Measurements from ENCODE around the gene MXD3.
"Not testable (repeated sequence)": the region's sequence is repeated elsewhere in the genome, so short reads cannot be mapped to it uniquely, and the experiment has no call there.

Gene MXD3

DNA sequence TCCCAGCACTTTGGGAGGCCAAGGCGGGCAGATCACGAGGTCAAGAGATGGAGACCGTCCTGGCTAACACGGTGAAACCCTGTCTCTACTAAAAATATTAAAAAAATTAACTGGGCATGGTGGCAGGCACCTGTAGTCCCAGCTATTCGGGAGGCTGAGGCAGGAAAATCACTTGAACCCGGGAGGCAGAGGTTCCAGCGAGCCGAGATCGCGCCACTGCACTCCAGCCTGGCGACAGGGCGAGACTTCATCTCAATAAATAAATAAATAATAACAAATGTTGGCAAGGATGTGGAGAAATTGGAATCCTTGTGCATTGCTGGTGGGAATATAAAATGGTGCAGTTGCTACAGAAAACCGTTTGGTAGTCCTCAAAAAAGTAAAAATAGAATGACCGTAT is 31.3 kb upstream of the MXD3 start:
- DNase-seq = not testable (repeated sequence)

GRCh38 chr5:177339107-177339638 is 27.5 kb upstream of the MXD3 start:
- DNase-seq = no peak

- no peak for DNase-seq
Measured at GRCh38 chr5:177338251-177339106, 26.8 kb upstream of the MXD3 start.

- no peak for DNase-seq
Measured at GRCh38 chr5:177336603-177337494, 25.2 kb upstream of the MXD3 start.

DNA sequence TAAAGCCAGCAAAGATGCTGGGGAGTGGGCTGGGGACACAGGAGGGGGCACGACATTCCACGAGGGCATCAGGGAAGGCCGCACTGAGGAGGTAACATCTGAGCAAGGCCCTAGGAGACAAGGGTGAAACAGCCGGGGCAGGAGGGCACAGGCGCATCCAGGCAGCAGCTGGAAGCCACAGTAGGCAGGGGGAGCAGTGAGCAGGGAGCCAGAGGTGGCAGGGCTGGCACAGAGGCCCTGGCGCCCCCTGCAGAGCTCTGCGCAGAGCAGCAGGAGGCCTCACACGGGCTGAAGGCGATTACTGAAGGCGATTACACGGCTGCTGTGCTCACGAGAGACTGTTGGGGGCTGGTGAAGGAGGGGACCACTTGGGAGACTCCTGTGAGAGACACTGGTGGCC is 24.4 kb upstream of the MXD3 start:
- no peak for DNase-seq

DNA sequence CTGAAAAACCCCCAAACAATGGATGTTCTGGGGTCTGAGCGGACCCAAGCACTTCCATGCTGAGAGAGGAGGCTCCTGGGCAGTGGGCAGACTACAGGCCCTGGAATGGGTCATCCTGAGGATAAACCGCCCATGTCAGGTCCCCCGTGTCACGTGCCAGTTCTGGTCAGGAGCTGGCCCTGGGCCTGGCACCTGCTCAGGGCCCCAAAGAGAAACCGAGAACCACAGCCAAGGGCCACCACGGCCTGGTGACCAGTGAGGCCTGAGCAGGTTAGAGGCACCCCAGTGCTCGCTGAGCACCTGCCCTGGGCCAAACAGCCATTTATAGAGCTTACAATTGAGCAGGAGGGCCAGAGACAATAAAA is 24.0 kb upstream of the MXD3 start:
- DNase-seq = no peak

DNA sequence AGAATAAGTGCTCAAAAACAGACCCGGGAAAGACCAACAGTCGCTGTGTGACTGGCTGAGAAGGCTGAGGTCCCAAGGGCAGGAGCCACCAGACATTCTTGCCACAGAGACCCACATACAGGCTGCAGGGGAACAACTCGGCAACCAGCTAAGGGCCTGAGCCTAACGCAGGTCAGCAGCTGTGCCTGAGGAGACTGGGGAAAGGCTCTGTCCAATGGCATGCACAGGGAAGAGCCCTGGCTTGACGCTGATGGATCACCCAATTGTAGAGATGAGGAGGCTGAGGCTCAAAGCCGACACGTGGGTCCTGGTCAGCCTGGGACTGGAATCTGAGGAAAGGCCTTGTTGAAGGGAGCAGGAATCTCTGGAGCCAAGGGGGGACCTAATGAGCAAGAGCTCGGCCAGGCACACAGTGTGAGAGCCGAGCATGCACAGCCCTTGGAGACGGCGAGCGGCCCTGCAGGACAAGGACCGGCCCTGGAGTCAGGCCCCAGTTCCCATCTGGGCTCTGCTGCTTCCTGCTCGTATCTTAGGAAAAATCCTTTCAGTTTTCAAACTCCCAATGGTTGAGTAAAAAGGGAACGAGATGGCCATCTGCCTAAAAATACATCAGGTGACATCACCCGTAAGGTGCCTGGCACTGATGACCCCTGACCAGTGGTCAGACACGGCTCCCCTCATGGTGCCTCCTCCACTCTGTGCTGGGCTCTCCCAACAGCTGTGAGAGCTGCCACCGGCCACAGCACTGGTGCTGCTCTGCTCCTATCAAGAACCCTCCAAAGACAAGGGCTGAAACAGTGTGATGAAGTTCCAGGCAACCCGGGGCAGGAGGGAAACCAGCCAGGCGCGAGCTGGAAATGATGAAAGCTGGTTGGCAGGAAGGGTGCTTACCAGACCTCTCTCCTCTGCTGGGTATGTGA is 23.3 kb upstream of the MXD3 start:
- DNase-seq = no peak

GRCh38 chr5:177334155-177334551 is 22.5 kb upstream of the MXD3 start:
- no peak for DNase-seq

DNA sequence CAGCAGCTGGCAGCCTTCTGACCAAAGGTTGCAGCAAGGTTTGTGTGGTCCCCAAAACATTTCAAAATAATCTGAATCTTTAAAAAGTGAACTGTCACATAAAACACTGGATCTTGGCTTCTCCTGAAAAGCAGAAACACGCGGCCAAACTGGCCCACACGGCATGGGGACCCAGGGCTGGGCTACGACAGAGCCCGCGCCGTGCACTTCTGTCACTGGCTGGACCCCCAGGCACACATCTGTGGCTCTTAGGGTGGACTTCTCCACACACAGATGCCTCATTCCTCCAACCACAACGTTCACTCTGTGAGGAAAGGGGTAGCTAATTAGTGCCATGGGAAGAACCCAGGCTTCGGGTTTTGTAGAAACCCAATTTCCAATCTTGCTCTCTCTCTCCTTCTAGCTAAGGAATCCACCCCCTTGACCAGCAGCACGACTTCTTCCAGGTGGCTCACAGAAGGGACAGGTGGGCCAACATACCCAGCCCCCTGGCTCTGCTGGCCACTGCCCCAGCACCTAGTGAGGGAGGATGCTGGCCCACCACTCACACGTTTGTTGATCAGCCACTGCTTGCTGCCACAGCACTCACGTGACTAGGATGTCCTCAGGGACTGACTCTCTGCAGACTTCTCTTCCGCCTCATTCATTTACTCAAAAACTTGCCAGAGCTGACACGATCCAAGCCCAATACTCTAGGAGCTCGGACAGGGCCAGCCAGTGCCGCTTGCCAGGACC is 21.9 kb upstream of the MXD3 start:
- DNase-seq = no peak

GRCh38 chr5:177332896-177333260 is 21.2 kb upstream of the MXD3 start:
- DNase-seq = no peak

GRCh38 chr5:177332031-177332895 is 20.6 kb upstream of the MXD3 start:
- no peak for DNase-seq

GRCh38 chr5:177330991-177331842 is 19.5 kb upstream of the MXD3 start:
- no peak for DNase-seq

DNA sequence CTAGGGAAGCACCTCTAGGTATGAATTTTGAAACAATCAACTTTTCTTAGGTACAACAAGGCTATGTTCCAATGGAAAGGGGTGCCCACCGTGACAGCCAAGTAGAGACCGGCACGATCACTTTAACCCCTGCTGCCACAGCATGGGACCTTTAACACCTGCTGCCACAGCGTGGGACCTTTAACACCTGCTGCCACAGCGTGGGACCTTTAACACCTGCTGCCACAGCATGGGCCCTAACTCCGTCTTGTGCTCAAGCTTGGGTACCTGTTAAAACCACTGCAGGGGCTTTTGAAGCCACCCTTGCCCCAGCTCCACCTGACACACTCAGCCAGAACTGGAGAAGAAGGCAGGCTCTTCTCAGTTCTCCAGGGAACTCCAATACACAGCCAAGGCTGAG is 18.2 kb upstream of the MXD3 start:
- no peak for DNase-seq

- no peak for DNase-seq
Measured at GRCh38 chr5:177328545-177329231, 17.0 kb upstream of the MXD3 start.

DNA sequence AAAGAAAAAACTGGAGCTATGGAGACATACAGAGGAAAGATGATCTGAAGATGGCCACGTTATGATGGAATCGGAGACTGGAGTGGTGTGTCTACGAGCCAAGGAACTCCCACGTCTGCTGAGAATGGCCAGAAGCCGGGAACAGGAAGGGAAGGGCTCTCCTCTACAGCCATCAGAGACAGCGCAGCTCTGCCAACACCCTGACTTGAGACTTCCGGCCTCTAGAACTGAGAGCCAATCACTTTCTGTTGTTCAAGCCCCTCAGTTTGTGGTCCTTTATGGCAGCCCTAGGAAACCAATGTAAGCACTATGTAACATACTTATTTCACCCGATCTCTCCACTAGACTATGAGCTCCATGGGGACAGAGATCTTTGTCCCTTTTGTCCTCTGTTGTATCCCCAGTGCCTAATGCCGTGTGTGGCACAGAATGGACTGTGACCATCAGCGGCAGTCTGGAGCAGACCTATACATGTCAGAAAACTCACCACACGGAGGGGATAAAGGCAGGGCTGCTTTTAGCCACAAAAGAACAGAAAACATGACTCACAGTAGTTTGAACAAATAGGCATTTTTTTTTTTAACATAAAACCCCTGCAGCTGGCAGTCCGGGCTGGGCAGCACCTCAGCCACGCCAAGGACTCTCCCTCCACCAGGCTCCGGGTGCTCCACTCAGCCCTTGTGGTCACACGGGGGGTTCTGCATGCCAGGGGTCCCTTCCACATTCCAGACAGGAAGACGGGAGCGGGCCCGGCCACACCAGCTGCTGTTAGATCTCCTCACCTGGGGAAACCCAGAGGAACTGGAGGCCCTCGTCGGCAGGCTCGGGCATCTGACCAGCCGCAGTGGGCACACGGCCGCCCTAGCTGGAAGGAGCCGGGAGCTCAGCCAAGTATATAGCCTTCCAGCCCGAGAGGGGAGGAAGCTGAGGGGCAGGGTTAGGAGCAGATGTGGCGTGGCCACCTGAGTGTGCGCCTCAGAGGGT is 16.1 kb upstream of the MXD3 start:
- no peak for DNase-seq

DNA sequence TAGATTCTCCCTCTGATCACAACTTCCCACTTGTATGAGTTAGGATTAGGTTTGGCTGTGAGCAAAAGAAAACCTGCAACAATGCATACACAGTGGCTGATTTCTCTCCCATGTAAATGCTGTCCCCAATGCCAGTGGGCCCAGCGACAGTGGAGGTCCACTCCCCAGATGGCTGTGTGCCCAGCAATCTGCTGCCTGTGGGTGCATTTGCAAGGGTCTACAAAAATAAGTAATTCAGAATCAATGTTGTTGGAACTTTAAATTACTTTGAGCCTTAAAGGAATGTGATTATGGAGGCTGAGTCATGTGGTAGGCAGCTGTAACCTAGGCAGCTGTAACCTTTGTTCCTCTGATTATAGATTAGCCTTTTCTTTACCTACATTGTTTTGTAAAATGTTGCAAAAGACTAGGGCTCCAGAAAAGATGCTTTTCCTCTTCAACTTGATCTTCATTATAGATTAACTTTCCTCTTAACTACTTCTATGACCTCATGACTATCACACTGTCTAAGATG is 14.2 kb upstream of the MXD3 start:
- DNase-seq = no peak

GRCh38 chr5:177320879-177321278 is 9.2 kb upstream of the MXD3 start:
- DNase-seq = no peak
